Transverse colon (tissue), 4 donors: ENCODE measurements around the gene CPS1.

Source experiments
- POLR2AphosphoS5 ChIP-seq, 3 donors: sonication (generic); formaldehyde crosslinking; IDR thresholded peaks; one replicate each; pipeline ENCODE4 v1.6.1; 2016; ENCODE audit warnings: antibody characterized with exemption in 3 of 3
- TF ChIP-seq, protein P1 (sequence below), 5 experiments: fragments of 200-600 bp in 3 of 5; fragments of 450-650 bp in 2 of 5; sonication (generic) in 3 of 5; IDR thresholded peaks; 1 replicate in 2 of 5; 2 replicates in 3 of 5; pipeline ENCODE4 v1.5.1; 2016 to 2017; ENCODE audit warnings: antibody characterized with exemption in 5 of 5, inconsistent platforms in 3 of 5, mild to moderate bottlenecking in 2 of 5, moderate library complexity in 1 of 5

DNA sequence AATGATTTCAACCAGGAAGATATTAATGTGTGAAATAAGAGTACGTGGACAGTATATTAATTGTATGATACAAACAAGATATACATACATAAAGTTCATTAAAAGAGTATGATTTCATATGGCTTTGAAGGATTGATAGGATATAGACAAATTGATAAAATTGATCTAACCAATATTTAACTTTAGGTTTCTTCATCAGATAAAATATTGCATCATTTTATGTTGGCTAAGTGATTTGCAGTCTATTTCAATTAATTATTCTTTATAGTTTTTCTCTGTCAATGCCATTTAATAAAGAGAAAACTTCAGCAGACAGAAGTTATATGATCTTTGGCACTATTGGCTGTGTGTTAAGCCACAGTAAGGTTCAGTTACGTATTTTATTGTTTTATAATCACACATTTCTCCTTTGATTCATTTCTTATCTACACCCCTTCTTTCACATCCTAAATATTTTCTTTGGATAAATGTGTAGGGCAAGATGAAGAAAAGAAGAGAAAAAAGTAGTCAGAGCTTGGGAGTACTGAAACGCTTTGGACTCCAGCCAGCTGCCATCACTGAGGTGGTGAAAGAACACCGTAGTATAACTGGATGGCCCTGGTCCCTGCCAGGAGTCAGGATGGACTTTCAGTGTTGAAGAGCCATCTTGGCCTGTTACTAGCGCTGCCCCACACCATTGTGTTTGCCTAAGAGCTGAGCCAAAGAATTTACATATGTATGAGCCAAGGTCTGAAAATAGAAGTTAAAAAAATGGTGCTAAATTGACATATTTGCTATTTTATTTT lies 9.8 kb upstream of the CPS1 start:
- TF ChIP-seq, protein P1, sequence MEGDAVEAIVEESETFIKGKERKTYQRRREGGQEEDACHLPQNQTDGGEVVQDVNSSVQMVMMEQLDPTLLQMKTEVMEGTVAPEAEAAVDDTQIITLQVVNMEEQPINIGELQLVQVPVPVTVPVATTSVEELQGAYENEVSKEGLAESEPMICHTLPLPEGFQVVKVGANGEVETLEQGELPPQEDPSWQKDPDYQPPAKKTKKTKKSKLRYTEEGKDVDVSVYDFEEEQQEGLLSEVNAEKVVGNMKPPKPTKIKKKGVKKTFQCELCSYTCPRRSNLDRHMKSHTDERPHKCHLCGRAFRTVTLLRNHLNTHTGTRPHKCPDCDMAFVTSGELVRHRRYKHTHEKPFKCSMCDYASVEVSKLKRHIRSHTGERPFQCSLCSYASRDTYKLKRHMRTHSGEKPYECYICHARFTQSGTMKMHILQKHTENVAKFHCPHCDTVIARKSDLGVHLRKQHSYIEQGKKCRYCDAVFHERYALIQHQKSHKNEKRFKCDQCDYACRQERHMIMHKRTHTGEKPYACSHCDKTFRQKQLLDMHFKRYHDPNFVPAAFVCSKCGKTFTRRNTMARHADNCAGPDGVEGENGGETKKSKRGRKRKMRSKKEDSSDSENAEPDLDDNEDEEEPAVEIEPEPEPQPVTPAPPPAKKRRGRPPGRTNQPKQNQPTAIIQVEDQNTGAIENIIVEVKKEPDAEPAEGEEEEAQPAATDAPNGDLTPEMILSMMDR (IDR thresholded peaks at IDR 0.05) = no peak
- no peak for TF ChIP-seq POLR2AphosphoS5 (IDR thresholded peaks at IDR 0.05)
